ENCODE results near the gene SMYD1. TPM values are rescaled to one million over a fixed set of nuclear protein-coding genes. Genes with fewer than 3 reads are reported as not detected.

Gene SMYD1
- total and polyA plus RNA-seq, 10 of the 15 experiments (the other 5 are each of a cell fraction or from before 2014, with no cell fraction given) = 0.09 TPM; not detected in 9

- H4K20me1 ChIP-seq (ENCODE audit: control insufficient read depth, insufficient read depth) = no peaks in the 10 kb centered on the region
- FAIRE-seq = no peak
- WGBS (ENCODE audit: insufficient coverage, insufficient replicate concordance, low lambda C conversion rate, missing lambda C conversion rate) = 51% methylated on average over 3 of the region's 3 CpGs
- RAD21 ChIA-PET (ENCODE audit: unreplicated experiment) = no interaction called here
- no peaks in the 10 kb centered on the region for H3K36me3 ChIP-seq (ENCODE audit: control insufficient read depth in 2 of 2, insufficient read depth in 2 of 2, low read length in 1 of 2)
- BruUV-seq (replicated peaks) = no TSS peak
- no peak overlapping the region for H3K27ac ChIP-seq (ENCODE audit: control insufficient read depth, insufficient read depth)
- SMC1A ChIA-PET (ENCODE audit: uncharacterized antibody, unreplicated experiment) = no interaction called here
- no peaks in the 10 kb centered on the region; a peak in 1 of 4 replicates for H3K27me3 ChIP-seq (replicated peaks in 1 of 2; ENCODE audit: control insufficient read depth in 2 of 2, insufficient read depth in 2 of 2, low read length in 1 of 2)
- in situ Hi-C loops (cut with MboI) (no loop called here), intact Hi-C loops (cut with micrococcal nuclease; ENCODE audit: unreplicated experiment) (no loop called here)
- no peak overlapping the region for H3K4me2 ChIP-seq (ENCODE audit: control insufficient read depth, insufficient read depth)
- POLR2A ChIA-PET = no interaction called here
- CTCF ChIA-PET = interaction anchor here (1.2 kb wide), 1 partner anchor 59 kb away, joined by 3 read pairs; no protein-coding TSS in a partner anchor
- ATAC-seq = no peak
- H3K9ac ChIP-seq (ENCODE audit: control insufficient read depth, insufficient read depth, low read length) = no peak overlapping the region
- H3K4me1 ChIP-seq (ENCODE audit: control insufficient read depth, insufficient read depth, low read length) = no peaks in the 10 kb centered on the region
- H3K4me3 ChIP-seq = no peak overlapping the region
- H3K9me3 ChIP-seq (replicated peaks; ENCODE audit: control insufficient read depth, insufficient read depth, low read length) = no peaks in the 10 kb centered on the region
- H3K79me2 ChIP-seq (ENCODE audit: control insufficient read depth, insufficient read depth, low read length) = no peaks in the 10 kb centered on the region
- H2AFZ ChIP-seq (ENCODE audit: control insufficient read depth, low read depth, low read length) = no peak overlapping the region
- no peak for DNase-seq (ENCODE audit: low read depth, low spot score)
- TF ChIP-seq HCFC1 (IDR thresholded peaks at IDR 0.05; ENCODE audit: low read length) = no peak
- no peak for TF ChIP-seq MEF2B (IDR thresholded peaks at IDR 0.05; ENCODE audit: partially characterized antibody, poor library complexity, severe bottlenecking)
- TF ChIP-seq EED (IDR thresholded peaks at IDR 0.05; ENCODE audit: low read depth) = no peak
- TF ChIP-seq MXI1 (IDR thresholded peaks at IDR 0.05; ENCODE audit: low read depth, low read length) = no peak
- TF ChIP-seq, protein P1, sequence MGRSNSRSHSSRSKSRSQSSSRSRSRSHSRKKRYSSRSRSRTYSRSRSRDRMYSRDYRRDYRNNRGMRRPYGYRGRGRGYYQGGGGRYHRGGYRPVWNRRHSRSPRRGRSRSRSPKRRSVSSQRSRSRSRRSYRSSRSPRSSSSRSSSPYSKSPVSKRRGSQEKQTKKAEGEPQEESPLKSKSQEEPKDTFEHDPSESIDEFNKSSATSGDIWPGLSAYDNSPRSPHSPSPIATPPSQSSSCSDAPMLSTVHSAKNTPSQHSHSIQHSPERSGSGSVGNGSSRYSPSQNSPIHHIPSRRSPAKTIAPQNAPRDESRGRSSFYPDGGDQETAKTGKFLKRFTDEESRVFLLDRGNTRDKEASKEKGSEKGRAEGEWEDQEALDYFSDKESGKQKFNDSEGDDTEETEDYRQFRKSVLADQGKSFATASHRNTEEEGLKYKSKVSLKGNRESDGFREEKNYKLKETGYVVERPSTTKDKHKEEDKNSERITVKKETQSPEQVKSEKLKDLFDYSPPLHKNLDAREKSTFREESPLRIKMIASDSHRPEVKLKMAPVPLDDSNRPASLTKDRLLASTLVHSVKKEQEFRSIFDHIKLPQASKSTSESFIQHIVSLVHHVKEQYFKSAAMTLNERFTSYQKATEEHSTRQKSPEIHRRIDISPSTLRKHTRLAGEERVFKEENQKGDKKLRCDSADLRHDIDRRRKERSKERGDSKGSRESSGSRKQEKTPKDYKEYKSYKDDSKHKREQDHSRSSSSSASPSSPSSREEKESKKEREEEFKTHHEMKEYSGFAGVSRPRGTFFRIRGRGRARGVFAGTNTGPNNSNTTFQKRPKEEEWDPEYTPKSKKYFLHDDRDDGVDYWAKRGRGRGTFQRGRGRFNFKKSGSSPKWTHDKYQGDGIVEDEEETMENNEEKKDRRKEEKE (IDR thresholded peaks at IDR 0.05) = no peak
- TF ChIP-seq, protein P2, sequence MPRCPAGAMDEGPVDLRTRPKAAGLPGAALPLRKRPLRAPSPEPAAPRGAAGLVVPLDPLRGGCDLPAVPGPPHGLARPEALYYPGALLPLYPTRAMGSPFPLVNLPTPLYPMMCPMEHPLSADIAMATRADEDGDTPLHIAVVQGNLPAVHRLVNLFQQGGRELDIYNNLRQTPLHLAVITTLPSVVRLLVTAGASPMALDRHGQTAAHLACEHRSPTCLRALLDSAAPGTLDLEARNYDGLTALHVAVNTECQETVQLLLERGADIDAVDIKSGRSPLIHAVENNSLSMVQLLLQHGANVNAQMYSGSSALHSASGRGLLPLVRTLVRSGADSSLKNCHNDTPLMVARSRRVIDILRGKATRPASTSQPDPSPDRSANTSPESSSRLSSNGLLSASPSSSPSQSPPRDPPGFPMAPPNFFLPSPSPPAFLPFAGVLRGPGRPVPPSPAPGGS (IDR thresholded peaks at IDR 0.05; ENCODE audit: borderline replicate concordance, insufficient read depth, low read depth, low read length, poor library complexity, severe bottlenecking) = no peak
- no peak for TF ChIP-seq KLF5 (IDR thresholded peaks at IDR 0.05; ENCODE audit: partially characterized antibody)
- TF ChIP-seq ZZZ3 (IDR thresholded peaks at IDR 0.05; ENCODE audit: control insufficient read depth, insufficient read length, low read depth) = no peak
- TF ChIP-seq, protein P3, sequence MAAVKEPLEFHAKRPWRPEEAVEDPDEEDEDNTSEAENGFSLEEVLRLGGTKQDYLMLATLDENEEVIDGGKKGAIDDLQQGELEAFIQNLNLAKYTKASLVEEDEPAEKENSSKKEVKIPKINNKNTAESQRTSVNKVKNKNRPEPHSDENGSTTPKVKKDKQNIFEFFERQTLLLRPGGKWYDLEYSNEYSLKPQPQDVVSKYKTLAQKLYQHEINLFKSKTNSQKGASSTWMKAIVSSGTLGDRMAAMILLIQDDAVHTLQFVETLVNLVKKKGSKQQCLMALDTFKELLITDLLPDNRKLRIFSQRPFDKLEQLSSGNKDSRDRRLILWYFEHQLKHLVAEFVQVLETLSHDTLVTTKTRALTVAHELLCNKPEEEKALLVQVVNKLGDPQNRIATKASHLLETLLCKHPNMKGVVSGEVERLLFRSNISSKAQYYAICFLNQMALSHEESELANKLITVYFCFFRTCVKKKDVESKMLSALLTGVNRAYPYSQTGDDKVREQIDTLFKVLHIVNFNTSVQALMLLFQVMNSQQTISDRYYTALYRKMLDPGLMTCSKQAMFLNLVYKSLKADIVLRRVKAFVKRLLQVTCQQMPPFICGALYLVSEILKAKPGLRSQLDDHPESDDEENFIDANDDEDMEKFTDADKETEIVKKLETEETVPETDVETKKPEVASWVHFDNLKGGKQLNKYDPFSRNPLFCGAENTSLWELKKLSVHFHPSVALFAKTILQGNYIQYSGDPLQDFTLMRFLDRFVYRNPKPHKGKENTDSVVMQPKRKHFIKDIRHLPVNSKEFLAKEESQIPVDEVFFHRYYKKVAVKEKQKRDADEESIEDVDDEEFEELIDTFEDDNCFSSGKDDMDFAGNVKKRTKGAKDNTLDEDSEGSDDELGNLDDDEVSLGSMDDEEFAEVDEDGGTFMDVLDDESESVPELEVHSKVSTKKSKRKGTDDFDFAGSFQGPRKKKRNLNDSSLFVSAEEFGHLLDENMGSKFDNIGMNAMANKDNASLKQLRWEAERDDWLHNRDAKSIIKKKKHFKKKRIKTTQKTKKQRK (IDR thresholded peaks at IDR 0.05; ENCODE audit: low read depth, low read length) = no peak
- no peak for TF ChIP-seq SMAD1 (IDR thresholded peaks at IDR 0.05; ENCODE audit: low read depth, partially characterized antibody)
- no peak for TF ChIP-seq PAX8 (IDR thresholded peaks at IDR 0.05)
- TF ChIP-seq, protein P4, sequence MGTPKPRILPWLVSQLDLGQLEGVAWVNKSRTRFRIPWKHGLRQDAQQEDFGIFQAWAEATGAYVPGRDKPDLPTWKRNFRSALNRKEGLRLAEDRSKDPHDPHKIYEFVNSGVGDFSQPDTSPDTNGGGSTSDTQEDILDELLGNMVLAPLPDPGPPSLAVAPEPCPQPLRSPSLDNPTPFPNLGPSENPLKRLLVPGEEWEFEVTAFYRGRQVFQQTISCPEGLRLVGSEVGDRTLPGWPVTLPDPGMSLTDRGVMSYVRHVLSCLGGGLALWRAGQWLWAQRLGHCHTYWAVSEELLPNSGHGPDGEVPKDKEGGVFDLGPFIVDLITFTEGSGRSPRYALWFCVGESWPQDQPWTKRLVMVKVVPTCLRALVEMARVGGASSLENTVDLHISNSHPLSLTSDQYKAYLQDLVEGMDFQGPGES (IDR thresholded peaks at IDR 0.05) = no peak
- no peak for TF ChIP-seq ELK1 (IDR thresholded peaks at IDR 0.05; ENCODE audit: low read depth, low read length)
Observed at GRCh38 chr2:88131999-88132368, 64.4 kb downstream of the SMYD1 start.

Data from GM12878 (cell line).